ENCODE measurements around the gene CLEC1A. TPM values are rescaled to one million over a fixed set of nuclear protein-coding genes. Genes with fewer than 3 reads are reported as not detected.

CLEC1A gene
- total RNA-seq, 1 donor = not detected

- Histone ChIP-seq H3K4me1 (ENCODE audit: insufficient read depth, low read length) (no peaks in the 10 kb centered on the region), H3K9me3 (ENCODE audit: low read depth, low read length) (no peaks in the 10 kb centered on the region), H3K36me3 (ENCODE audit: insufficient read depth, low read length) (no peaks in the 10 kb centered on the region), H3K4me2 (ENCODE audit: insufficient read depth, low read length) (no peak overlapping the region), H4K20me1 (ENCODE audit: insufficient read depth, low read length) (no peaks in the 10 kb centered on the region), H3K27me3 (ENCODE audit: insufficient read depth, low read length) (no peaks in the 10 kb centered on the region), H3K4me3 (ENCODE audit: insufficient read depth, low read length) (no peak overlapping the region), H3K27ac (ENCODE audit: low read depth, low read length) (no peak overlapping the region), H2AFZ (ENCODE audit: low read length) (no peak overlapping the region), H3K79me2 (ENCODE audit: insufficient read depth, low read length) (no peaks in the 10 kb centered on the region)
- TF ChIP-seq CTCF (IDR thresholded peaks at IDR 0.05; ENCODE audit: extremely low read depth, low read depth, low read length) = no peak
- no peak for DNase-seq (ENCODE audit: insufficient read length, low spot score, missing footprints)
Observed at GRCh38 chr12:10065241-10065640, 33.5 kb downstream of the CLEC1A start.

GRCh38 chr12:10058387-10058786 lies 40.4 kb downstream of the CLEC1A start:
- Histone ChIP-seq H3K79me2 (ENCODE audit: insufficient read depth, low read length) (no peaks in the 10 kb centered on the region), H3K27me3 (ENCODE audit: insufficient read depth, low read length) (no peaks in the 10 kb centered on the region), H3K4me1 (ENCODE audit: insufficient read depth, low read length) (no peaks in the 10 kb centered on the region), H3K4me2 (ENCODE audit: insufficient read depth, low read length) (no peak overlapping the region), H3K4me3 (ENCODE audit: insufficient read depth, low read length) (no peak overlapping the region), H3K9me3 (ENCODE audit: low read depth, low read length) (no peaks in the 10 kb centered on the region), H3K36me3 (ENCODE audit: insufficient read depth, low read length) (no peaks in the 10 kb centered on the region), H3K27ac (ENCODE audit: low read depth, low read length) (no peak overlapping the region), H2AFZ (ENCODE audit: low read length) (no peak overlapping the region), H4K20me1 (ENCODE audit: insufficient read depth, low read length) (no peaks in the 10 kb centered on the region)
- no peak for DNase-seq (ENCODE audit: insufficient read length, low spot score, missing footprints)
- TF ChIP-seq CTCF (IDR thresholded peaks at IDR 0.05; ENCODE audit: extremely low read depth, low read depth, low read length) = no peak

GRCh38 chr12:10052193-10052913 lies 46.4 kb downstream of the CLEC1A start:
- Histone ChIP-seq H3K27me3 (ENCODE audit: insufficient read depth, low read length) (no peaks in the 10 kb centered on the region), H2AFZ (ENCODE audit: low read length) (no peak overlapping the region), H3K79me2 (ENCODE audit: insufficient read depth, low read length) (no peaks in the 10 kb centered on the region), H4K20me1 (ENCODE audit: insufficient read depth, low read length) (no peaks in the 10 kb centered on the region), H3K9me3 (ENCODE audit: low read depth, low read length) (no peaks in the 10 kb centered on the region), H3K4me2 (ENCODE audit: insufficient read depth, low read length) (no peak overlapping the region), H3K4me1 (ENCODE audit: insufficient read depth, low read length) (no peaks in the 10 kb centered on the region), H3K36me3 (ENCODE audit: insufficient read depth, low read length) (no peaks in the 10 kb centered on the region), H3K4me3 (ENCODE audit: insufficient read depth, low read length) (no peak overlapping the region), H3K27ac (ENCODE audit: low read depth, low read length) (no peak overlapping the region)
- no peak for DNase-seq (ENCODE audit: insufficient read length, low spot score, missing footprints)
- no peak for TF ChIP-seq CTCF (IDR thresholded peaks at IDR 0.05; ENCODE audit: extremely low read depth, low read depth, low read length)

- H3K4me1 ChIP-seq (ENCODE audit: insufficient read depth, low read length) = no peaks in the 10 kb centered on the region
- H3K27me3 ChIP-seq (ENCODE audit: insufficient read depth, low read length) = no peaks in the 10 kb centered on the region
- TF ChIP-seq CTCF (IDR thresholded peaks at IDR 0.05; ENCODE audit: extremely low read depth, low read depth, low read length) = no peak
- H3K4me2 ChIP-seq (ENCODE audit: insufficient read depth, low read length) = no peak overlapping the region
- DNase-seq (ENCODE audit: insufficient read length, low spot score, missing footprints) = no peak
- H3K9me3 ChIP-seq (ENCODE audit: low read depth, low read length) = no peaks in the 10 kb centered on the region
- H2AFZ ChIP-seq (ENCODE audit: low read length) = no peak overlapping the region
- no peak overlapping the region for H3K4me3 ChIP-seq (ENCODE audit: insufficient read depth, low read length)
- H4K20me1 ChIP-seq (ENCODE audit: insufficient read depth, low read length) = no peaks in the 10 kb centered on the region
- H3K27ac ChIP-seq (ENCODE audit: low read depth, low read length) = no peak overlapping the region
- H3K36me3 ChIP-seq (ENCODE audit: insufficient read depth, low read length) = no peaks in the 10 kb centered on the region
- no peaks in the 10 kb centered on the region for H3K79me2 ChIP-seq (ENCODE audit: insufficient read depth, low read length)
Observed at GRCh38 chr12:10048526-10048925, 50.3 kb downstream of the CLEC1A start.

Measured in osteoblast (primary cell).